ENCODE data around the gene ATP11A.

The ATP11A gene

DNA sequence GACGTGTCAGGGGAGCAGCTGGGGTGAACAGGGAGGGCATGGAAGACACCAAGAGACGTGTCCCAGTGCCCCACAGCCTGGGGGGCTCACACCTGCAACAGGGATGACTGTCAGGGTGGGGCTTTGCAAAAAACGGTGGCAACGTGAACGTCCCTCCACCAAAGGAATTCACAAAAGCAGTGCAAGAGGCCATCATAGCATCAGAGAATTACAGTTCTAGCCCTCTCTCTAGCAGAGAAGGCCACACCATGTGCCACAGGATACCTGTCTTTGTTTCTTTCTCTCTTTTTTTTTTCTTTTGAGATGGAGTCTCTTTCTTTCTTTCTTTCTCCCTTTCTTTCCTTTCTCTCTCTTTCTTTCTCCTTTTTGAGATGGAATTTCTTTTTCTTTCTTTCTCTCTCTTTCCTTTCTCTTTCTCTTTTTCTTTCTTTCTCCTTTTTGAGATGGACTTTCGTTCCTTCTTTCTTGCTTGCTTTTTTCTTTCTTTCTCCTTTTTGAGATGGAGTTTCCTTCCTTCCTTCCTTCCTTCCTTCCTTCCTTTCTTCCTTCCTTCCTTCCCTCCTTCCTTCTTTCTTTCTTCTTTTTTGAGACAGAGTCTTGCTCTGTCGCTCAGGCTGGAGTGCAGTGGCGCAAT lies 17.1 kb upstream of the ATP11A start:
- TF ChIP-seq, protein P1, sequence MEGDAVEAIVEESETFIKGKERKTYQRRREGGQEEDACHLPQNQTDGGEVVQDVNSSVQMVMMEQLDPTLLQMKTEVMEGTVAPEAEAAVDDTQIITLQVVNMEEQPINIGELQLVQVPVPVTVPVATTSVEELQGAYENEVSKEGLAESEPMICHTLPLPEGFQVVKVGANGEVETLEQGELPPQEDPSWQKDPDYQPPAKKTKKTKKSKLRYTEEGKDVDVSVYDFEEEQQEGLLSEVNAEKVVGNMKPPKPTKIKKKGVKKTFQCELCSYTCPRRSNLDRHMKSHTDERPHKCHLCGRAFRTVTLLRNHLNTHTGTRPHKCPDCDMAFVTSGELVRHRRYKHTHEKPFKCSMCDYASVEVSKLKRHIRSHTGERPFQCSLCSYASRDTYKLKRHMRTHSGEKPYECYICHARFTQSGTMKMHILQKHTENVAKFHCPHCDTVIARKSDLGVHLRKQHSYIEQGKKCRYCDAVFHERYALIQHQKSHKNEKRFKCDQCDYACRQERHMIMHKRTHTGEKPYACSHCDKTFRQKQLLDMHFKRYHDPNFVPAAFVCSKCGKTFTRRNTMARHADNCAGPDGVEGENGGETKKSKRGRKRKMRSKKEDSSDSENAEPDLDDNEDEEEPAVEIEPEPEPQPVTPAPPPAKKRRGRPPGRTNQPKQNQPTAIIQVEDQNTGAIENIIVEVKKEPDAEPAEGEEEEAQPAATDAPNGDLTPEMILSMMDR (IDR thresholded peaks at IDR 0.05): no peak

- TF ChIP-seq, protein P1 (IDR thresholded peaks at IDR 0.05): no peak
These were observed 15.1 kb upstream of the ATP11A start for GRCh38 chr13:112674412-112675365.

DNA sequence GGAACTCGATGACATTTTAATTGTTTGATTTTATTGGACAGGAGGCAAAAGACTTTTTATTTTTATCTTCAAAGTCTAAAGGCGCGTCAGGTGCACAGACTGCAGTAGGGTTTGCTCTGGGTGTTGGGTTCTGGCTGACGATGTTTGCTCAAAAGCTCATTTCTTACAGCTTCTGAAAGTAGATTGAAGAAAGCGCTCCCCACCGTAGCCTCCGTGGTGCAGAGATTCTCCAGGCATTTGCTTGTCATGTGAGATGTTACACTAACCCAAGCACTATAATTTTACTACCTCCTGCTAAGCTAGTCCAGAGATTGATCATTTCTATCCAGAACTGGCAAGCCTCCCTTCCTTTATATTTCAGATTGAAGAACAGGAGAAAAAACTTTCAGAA lies 14.5 kb upstream of the ATP11A start:
- TF ChIP-seq, protein P1 (IDR thresholded peaks at IDR 0.05): no peak

DNA sequence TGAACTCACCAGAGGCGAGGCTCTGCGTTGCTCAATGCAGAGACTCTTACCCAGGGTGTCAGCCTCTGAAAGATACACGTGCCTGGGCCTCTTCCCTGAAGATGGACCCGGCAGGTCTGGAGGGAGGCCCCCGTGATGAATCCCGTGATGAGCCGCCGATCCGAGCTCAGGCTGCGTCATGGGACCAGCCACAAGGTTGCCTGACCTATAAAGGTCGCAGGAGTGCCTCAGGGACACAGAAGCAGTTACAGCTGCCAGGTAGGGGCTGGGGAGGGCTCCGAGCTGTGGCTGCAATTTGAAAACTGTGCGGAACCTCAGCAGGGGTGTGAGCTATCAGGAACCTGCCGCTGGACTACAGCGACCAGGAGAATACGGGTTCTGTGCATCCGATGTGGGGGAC lies 10.5 kb upstream of the ATP11A start:
- TF ChIP-seq, protein P1 (IDR thresholded peaks at IDR 0.05): no peak

DNA sequence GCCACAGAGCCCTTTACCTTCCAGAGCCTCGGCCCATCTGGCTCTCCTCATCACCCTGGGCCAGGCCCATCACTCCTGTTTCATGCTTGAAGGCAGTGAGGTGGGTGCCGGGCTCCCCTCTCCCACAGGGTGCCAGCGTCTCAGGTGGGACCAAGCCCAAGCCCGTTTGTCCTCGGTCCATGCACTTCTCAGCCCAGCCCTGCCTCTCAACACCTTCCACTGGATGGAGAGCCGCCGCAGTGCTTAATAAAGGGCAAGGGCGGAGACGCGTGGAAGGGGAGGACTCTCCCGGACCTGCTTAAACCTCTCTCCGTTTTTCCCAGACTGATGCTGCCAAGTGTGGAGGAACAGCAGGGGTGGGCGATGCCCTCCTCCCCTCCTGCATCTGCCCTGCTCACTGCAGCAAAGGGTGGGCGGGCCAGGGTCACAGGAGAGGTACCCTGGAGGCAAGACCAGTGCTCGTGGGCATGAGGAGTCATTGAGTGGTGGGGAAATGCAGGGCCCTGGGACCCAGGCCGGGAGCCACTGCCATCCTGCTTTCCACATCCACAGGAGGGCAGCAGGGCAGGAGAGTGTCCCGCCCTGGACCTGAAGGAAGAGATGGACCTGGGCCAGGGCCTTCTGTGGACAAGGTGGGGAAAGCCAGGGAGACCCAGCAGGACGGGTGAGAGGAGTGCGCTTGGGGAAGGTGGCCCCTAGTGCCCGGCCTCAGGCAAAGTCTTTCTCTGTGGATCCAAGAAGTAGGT lies 9.7 kb upstream of the ATP11A start:
- TF ChIP-seq, protein P1 (IDR thresholded peaks at IDR 0.05): no peak

GRCh38 chr13:112680741-112681360 lies 9.0 kb upstream of the ATP11A start:
- TF ChIP-seq, protein P1 (IDR thresholded peaks at IDR 0.05): no peak

- TF ChIP-seq, protein P1 (IDR thresholded peaks at IDR 0.05): no peak
These were observed 6.3 kb upstream of the ATP11A start for GRCh38 chr13:112683581-112683980.
